H1 (cell line): ENCODE results near the gene CHRNA5. TPM values are rescaled to one million over a fixed set of nuclear protein-coding genes. Genes with fewer than 3 reads are reported as not detected.
A peak's percentile ranks its signal among the peaks of the same experiment; 100 is the strongest.

Experiments used
- CTCF ChIA-PET: fragments of 300-600 bp; sonication (Branson Sonifier 250); formaldehyde crosslinking; loops from one replicate; lab custom pipeline; 2021; ENCODE audit not compliant: partially characterized antibody; lab: Charles Lee
- POLR2A ChIA-PET: fragments of 300-600 bp; sonication (Branson Sonifier 250); formaldehyde crosslinking; loops from one replicate; lab custom pipeline; 2021; ENCODE audit warnings: inconsistent platforms; ENCODE audit not compliant: partially characterized antibody; lab: Charles Lee
- DNase-seq, 2 experiments: peaks; one replicate each; pipeline versions ENCODE4 v3.0.0 to v3.0.0-alpha.2; 2010 to 2022; ENCODE audit warnings: low spot score in 2 of 2, low read depth in 1 of 2, mixed read lengths in 1 of 2
- FAIRE-seq: peaks from 2 replicates; lab custom pipeline; 2011; peaks lifted over from hg19 to GRCh38; lab: Jason Lieb, UNC
- H2AFZ ChIP-seq: 2 replicates; pipeline ENCODE4 v1.8.1; 2012; ENCODE audit warnings: low read length, inconsistent platforms
- H2AK5ac ChIP-seq: 2 replicates; pipeline ENCODE4 v1.6.1; 2013; ENCODE audit warnings: low read depth, low read length
- H2BK120ac ChIP-seq: replicated peaks from 2 replicates; pipeline ENCODE3; 2013; ENCODE audit warnings: low read depth, low read length, inconsistent platforms
- H2BK12ac ChIP-seq: 2 replicates; pipeline ENCODE4 v1.6.1; 2013; ENCODE audit warnings: low read depth, low read length
- H2BK15ac ChIP-seq: 2 replicates; pipeline ENCODE4 v1.6.1; 2013; ENCODE audit warnings: low read length
- H2BK20ac ChIP-seq: 2 replicates; pipeline ENCODE4 v1.6.1; 2013; ENCODE audit warnings: low read length
- H2BK5ac ChIP-seq: 2 replicates; pipeline ENCODE4 v1.6.1; 2013; ENCODE audit warnings: low read depth, low read length
- H3K14ac ChIP-seq: 2 replicates; pipeline ENCODE4 v1.6.1; 2013; ENCODE audit warnings: inconsistent platforms; ENCODE audit not compliant: insufficient read length
- H3K18ac ChIP-seq: 2 replicates; pipeline ENCODE4 v1.6.1; 2013; ENCODE audit warnings: low read length; ENCODE audit errors: extremely low read depth
- H3K23ac ChIP-seq: 2 replicates; pipeline ENCODE4 v1.6.1; 2013; ENCODE audit warnings: inconsistent platforms; ENCODE audit not compliant: insufficient read length
- H3K23me2 ChIP-seq: 2 replicates; pipeline ENCODE4 v1.6.1; 2013; ENCODE audit warnings: low read depth, low read length
- H3K27ac ChIP-seq: 2 replicates; pipeline ENCODE4 v1.6.1; 2011; ENCODE audit warnings: low read depth, low read length, inconsistent platforms
- H3K27me3 ChIP-seq, 4 experiments: replicated peaks in 1 of 4; 1 replicate in 1 of 4; 2 replicates in 3 of 4; pipeline versions ENCODE4 v1.6.1 to v1.8.1; 2011 to 2013; ENCODE audit warnings: low read length in 3 of 4, mild to moderate bottlenecking in 3 of 4, inconsistent platforms in 2 of 4, mixed read lengths in 2 of 4, moderate library complexity in 1 of 4; ENCODE audit not compliant: control insufficient read depth in 3 of 4, insufficient read depth in 3 of 4; ENCODE audit errors: extremely low read depth in 1 of 4
- H3K36me3 ChIP-seq, 4 experiments: 2 replicates each; pipeline versions ENCODE4 v1.6.1 to v1.8.1; 2011 to 2013; ENCODE audit warnings: mild to moderate bottlenecking in 4 of 4, low read length in 3 of 4, moderate library complexity in 2 of 4, control low read depth in 1 of 4, inconsistent platforms in 1 of 4; ENCODE audit not compliant: insufficient read depth in 4 of 4, control insufficient read depth in 2 of 4
- H3K4ac ChIP-seq: replicated peaks from 2 replicates; pipeline ENCODE3; 2013; ENCODE audit warnings: low read length, low read depth, mixed read lengths, inconsistent platforms; ENCODE audit not compliant: insufficient read length
- H3K4me1 ChIP-seq, 4 experiments: replicated peaks in 1 of 4; 1 replicate in 1 of 4; 2 replicates in 3 of 4; pipeline versions ENCODE4 v1.6.1 to v1.8.1; 2011 to 2013; ENCODE audit warnings: low read length in 3 of 4, inconsistent platforms in 2 of 4, mixed read lengths in 1 of 4; ENCODE audit not compliant: insufficient read depth in 4 of 4, control insufficient read depth in 3 of 4
- H3K4me2 ChIP-seq, 2 experiments: 2 replicates each; pipeline versions ENCODE4 v1.6.1 to v1.8.1; 2011 to 2013; ENCODE audit warnings: low read depth in 2 of 2, low read length in 2 of 2, control low read depth in 1 of 2, inconsistent platforms in 1 of 2, mild to moderate bottlenecking in 1 of 2; ENCODE audit not compliant: insufficient read depth in 1 of 2
- H3K4me3 ChIP-seq, 4 experiments: fragments of 200-600, 300-600 bp in 1 of 4; sonication (generic), shearing (Covaris generic), sonication (Bioruptor Twin) in 1 of 4; 2 replicates each; pipeline versions ENCODE4 v1.5.1 to v1.8.1; 2011 to 2016; ENCODE audit warnings: low read length in 4 of 4, low read depth in 3 of 4, control low read depth in 2 of 4, inconsistent platforms in 2 of 4, mild to moderate bottlenecking in 2 of 4, mixed read lengths in 1 of 4, moderate library complexity in 1 of 4; ENCODE audit not compliant: insufficient read depth in 2 of 4; ENCODE audit errors: extremely low read depth in 1 of 4
- H3K56ac ChIP-seq: replicated peaks from 2 replicates; pipeline ENCODE3; 2013; ENCODE audit warnings: low read depth, mild to moderate bottlenecking, mixed read lengths, low read length, inconsistent platforms; ENCODE audit not compliant: insufficient read length
- H3K79me1 ChIP-seq: 2 replicates; pipeline ENCODE4 v1.6.1; 2013; ENCODE audit warnings: low read depth, low read length, control low read depth
- H3K79me2 ChIP-seq, 2 experiments: 2 replicates each; pipeline versions ENCODE4 v1.6.1 to v1.8.1; 2012 to 2013; ENCODE audit warnings: low read length in 2 of 2, mild to moderate bottlenecking in 2 of 2, inconsistent platforms in 1 of 2; ENCODE audit not compliant: insufficient read depth in 2 of 2, control insufficient read depth in 1 of 2
- H3K9ac ChIP-seq, 4 experiments: replicated peaks in 1 of 4; 1 replicate in 1 of 4; 2 replicates in 3 of 4; pipeline versions ENCODE4 v1.6.1 to v1.8.1; 2011 to 2013; ENCODE audit warnings: low read depth in 3 of 4, low read length in 3 of 4, control low read depth in 2 of 4, mild to moderate bottlenecking in 2 of 4, moderate library complexity in 2 of 4, inconsistent platforms in 1 of 4; ENCODE audit errors: extremely low read depth in 1 of 4
- H3K9me3 ChIP-seq, 2 experiments: 2 replicates each; pipeline versions ENCODE4 v1.6.1 to v1.8.1; 2012 to 2013; ENCODE audit warnings: mild to moderate bottlenecking in 2 of 2, moderate library complexity in 2 of 2, control low read depth in 1 of 2, inconsistent platforms in 1 of 2, low read depth in 1 of 2, low read length in 1 of 2, mixed read lengths in 1 of 2; ENCODE audit not compliant: insufficient read depth in 2 of 2
- H4K20me1 ChIP-seq, 2 experiments: replicated peaks in 1 of 2; 2 replicates each; pipeline versions ENCODE3 to v1.8.1; 2011 to 2013; ENCODE audit warnings: inconsistent platforms in 2 of 2, low read length in 2 of 2, mild to moderate bottlenecking in 1 of 2; ENCODE audit not compliant: insufficient read depth in 2 of 2, control insufficient read depth in 1 of 2
- H4K5ac ChIP-seq: 2 replicates; pipeline ENCODE4 v1.6.1; 2013; ENCODE audit warnings: low read length, low read depth, mixed read lengths, inconsistent platforms; ENCODE audit not compliant: insufficient read length
- H4K8ac ChIP-seq: 2 replicates; pipeline ENCODE4 v1.8.0; 2013; ENCODE audit warnings: mild to moderate bottlenecking, moderate library complexity, low read length, inconsistent platforms; ENCODE audit not compliant: insufficient read depth; ENCODE audit errors: extremely low read depth
- H4K91ac ChIP-seq: replicated peaks from 2 replicates; pipeline ENCODE3; 2013; ENCODE audit warnings: low read length, mixed read lengths, inconsistent platforms; ENCODE audit not compliant: insufficient read length
- EZH2 ChIP-seq: fragments of 200-600 bp; sonication (generic); IDR thresholded peaks from 2 replicates; pipeline ENCODE4 v1.7.1; 2012; ENCODE audit warnings: low read depth, mild to moderate bottlenecking, moderate library complexity, low read length, inconsistent platforms; ENCODE audit not compliant: severe bottlenecking
- WGBS, 2 experiments: shearing (Covaris generic) in 1 of 2; methylation state at CpG; one replicate each; pipeline versions ENCODE4 v1.1.6 to v1.1.7; 2013 to 2015; ENCODE audit warnings: low lambda C conversion rate in 2 of 2, mixed read lengths in 2 of 2, inconsistent platforms in 1 of 2, low coverage in 1 of 2, missing lambda C conversion rate in 1 of 2; ENCODE audit not compliant: insufficient replicate concordance in 2 of 2, insufficient coverage in 1 of 2, insufficient read length in 1 of 2; ENCODE audit errors: extremely low coverage in 1 of 2, missing lambda C conversion rate in 1 of 2; 5-methylcytosine and 5-hydroxymethylcytosine counted together
- polyA plus RNA-seq, 7 experiments: library from polyadenylated mRNA; depleted of rRNA in 3 of 7; stranded (reverse) in 5 of 7; unstranded in 2 of 7; fragments of >200 nt in 5 of 7; fragments of 200-250 nt in 2 of 7; gene quantifications; 1 replicate in 5 of 7; 2 replicates in 1 of 7; 4 replicates in 1 of 7; pipeline versions ENCODE4 v1.2.1 to v1.2.3, GENCODE V29; 2011 to 2013; ENCODE audit warnings: missing spikeins in 2 of 7, mixed read lengths in 2 of 7
- total RNA-seq: library from RNA; stranded (reverse); fragmentation: NEBNext Ultra II Directional; extraction: Animal tissue kit (Norgen Biotek cat#: 25700); gene quantifications from 2 replicates; pipeline ENCODE4 v1.2.1, GENCODE V29; 2021
- TF ChIP-seq, protein P1 (sequence below): IDR thresholded peaks from 2 replicates; pipeline ENCODE4 v1.6.1; 2012; ENCODE audit warnings: inconsistent platforms

CHRNA5 gene
- total and polyA plus RNA-seq, 2 of the 8 experiments (the other 6 are each of a cell fraction or from before 2014, with no cell fraction given): 13.5 to 31.4 TPM

DNA sequence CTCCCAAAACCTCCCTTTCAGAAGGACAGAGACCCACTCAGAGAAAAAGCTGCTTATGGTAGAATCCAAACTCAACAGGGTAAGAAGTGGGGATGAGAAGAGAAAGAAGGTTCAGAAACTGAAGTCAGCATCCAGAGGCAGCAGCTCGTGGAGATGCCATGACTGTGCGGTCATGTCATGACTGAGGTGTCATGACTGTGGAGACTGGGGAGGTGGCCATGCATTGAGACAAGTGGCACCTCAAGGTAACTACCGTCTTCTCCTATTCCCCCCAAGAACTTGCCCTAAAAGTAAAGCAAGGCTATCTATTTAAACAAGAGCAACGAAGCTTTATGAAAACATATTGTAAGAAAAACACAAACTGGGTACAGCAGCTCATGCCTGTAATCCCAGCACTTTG is 40.4 kb downstream of the CHRNA5 start:
- Histone ChIP-seq H3K9me3 (peaks cover 4 to 16% of the 10 kb centered on the region in 2 experiments; a peak in 1 of 4 replicates), H2BK15ac (no peak overlapping the region), H3K23ac (no peak overlapping the region), H4K8ac (no peak overlapping the region), H4K20me1 (no peaks in the 10 kb centered on the region), H4K5ac (no peak overlapping the region), H4K91ac (no peak overlapping the region), H2BK20ac (no peak overlapping the region), H3K27ac (no peak overlapping the region), H2BK5ac (no peak overlapping the region), H3K4ac (no peak overlapping the region), H3K23me2 (no peaks in the 10 kb centered on the region), H2BK120ac (no peak overlapping the region), H3K18ac (no peak overlapping the region), H3K36me3 (peaks cover 0 to 3% (median 0%) of the 10 kb centered on the region in 4 experiments; a peak in 1 of 8 replicates), H3K27me3 (no peaks in the 10 kb centered on the region), H3K56ac (no peak overlapping the region), H3K79me2 (no peaks in the 10 kb centered on the region), H2AK5ac (no peak overlapping the region), H3K14ac (no peak overlapping the region), H3K79me1 (no peaks in the 10 kb centered on the region), H3K4me1 (no peaks in the 10 kb centered on the region), H2AFZ (no peak overlapping the region), H3K4me2 (no peak overlapping the region), H3K4me3 (no peak overlapping the region), H2BK12ac (no peak overlapping the region), H3K9ac (no peak overlapping the region)
- WGBS, 2 experiments: 96% methylated on average over 4 of the region's 4 CpGs; no CpG with 5 or more reads in 1 of the 2 experiments
- ChIA-PET CTCF (interaction anchor here (1.0 to 2.0 kb wide), 2 partner anchors 12 to 33 kb away, joined by 3 to 7 read pairs; no protein-coding TSS in a partner anchor), POLR2A (no interaction called here)
- TF ChIP-seq, protein P1, sequence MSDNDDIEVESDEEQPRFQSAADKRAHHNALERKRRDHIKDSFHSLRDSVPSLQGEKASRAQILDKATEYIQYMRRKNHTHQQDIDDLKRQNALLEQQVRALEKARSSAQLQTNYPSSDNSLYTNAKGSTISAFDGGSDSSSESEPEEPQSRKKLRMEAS: 0 out of 2 replicates have a peak, but pooled peaks have one; percentile 23
- no peak for TF ChIP-seq EZH2
- DNase-seq (no peak), FAIRE-seq (no peak)
